BLaER1 treated with 17β-estradiol and CSF1 and Interleukin-3, amounts not matched to agents 10 nM and 100 nM (cell line): ENCODE measurements around the gene FES.
"Not testable (repeated sequence)": the region's sequence is repeated elsewhere in the genome, so short reads cannot be mapped to it uniquely, and the experiment has no call there.

ENCODE experiments used
- H3K27ac ChIP-seq, 11 experiments: shearing (Covaris generic); formaldehyde crosslinking; 2 replicates each; pipeline ENCODE4 v1.8.1; 2022
- H3K27me3 ChIP-seq, 11 experiments: shearing (Covaris generic); formaldehyde crosslinking; 2 replicates each; pipeline ENCODE4 v1.8.1; 2022
- H3K36me3 ChIP-seq, 11 experiments: shearing (Covaris generic); formaldehyde crosslinking; 2 replicates each; pipeline ENCODE4 v1.8.1; 2022
- H3K4me1 ChIP-seq, 10 experiments: shearing (Covaris generic); formaldehyde crosslinking; 2 replicates each; pipeline ENCODE4 v1.8.1; 2022
- H3K4me2 ChIP-seq, 11 experiments: shearing (Covaris generic); formaldehyde crosslinking; 2 replicates each; pipeline ENCODE4 v1.8.1; 2022
- H3K4me3 ChIP-seq, 10 experiments: shearing (Covaris generic); formaldehyde crosslinking; 2 replicates each; pipeline ENCODE4 v1.8.1; 2022
- H3K9ac ChIP-seq, 11 experiments: shearing (Covaris generic); formaldehyde crosslinking; 2 replicates each; pipeline ENCODE4 v1.8.1; 2022
- H3K9me3 ChIP-seq, 11 experiments: shearing (Covaris generic); formaldehyde crosslinking; replicated peaks in 1 of 11; 2 replicates each; pipeline ENCODE4 v1.8.1; 2022
- H4K20me1 ChIP-seq, 11 experiments: shearing (Covaris generic); formaldehyde crosslinking; 2 replicates each; pipeline ENCODE4 v1.8.1; 2022
- Cebpa-rat ChIP-seq, 11 experiments: shearing (Covaris generic); IDR thresholded peaks; 2 replicates each; pipeline ENCODE4 v1.8.1; 2022

Gene FES

DNA sequence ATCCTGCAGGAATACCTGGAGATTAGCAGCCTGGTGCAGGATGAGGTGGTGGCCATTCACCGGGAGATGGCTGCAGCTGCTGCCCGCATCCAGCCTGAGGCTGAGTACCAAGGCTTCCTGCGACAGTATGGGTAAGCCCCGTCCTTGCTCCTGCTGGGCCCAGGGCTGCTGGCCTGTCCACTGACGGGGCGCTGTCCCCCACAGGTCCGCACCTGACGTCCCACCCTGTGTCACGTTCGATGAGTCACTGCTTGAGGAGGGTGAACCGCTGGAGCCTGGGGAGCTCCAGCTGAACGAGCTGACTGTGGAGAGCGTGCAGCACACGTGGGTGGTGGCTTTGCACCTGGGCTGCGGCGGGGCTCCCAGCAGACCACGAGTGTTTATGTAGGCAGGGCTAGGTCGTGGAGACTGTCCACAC lies 5.0 kb downstream of the FES start:
- Histone ChIP-seq H3K9me3 (no peaks in the 10 kb centered on the region), H3K27ac (no peak overlapping the region), H3K9ac (peak overlapping the region in 2 of 11 experiments; percentile 11 to 22; a peak in 1 of 22 replicates), H3K4me1 (peaks cover 20 to 35% (median 28%) of the 10 kb centered on the region in 10 experiments), H4K20me1 (peaks cover 4 to 85% (median 41%) of the 10 kb centered on the region in 11 experiments; a peak in 16 of 22 replicates), H3K36me3 (peaks cover 65 to 81% (median 79%) of the 10 kb centered on the region in 11 experiments), H3K4me2 (no peak overlapping the region), H3K4me3 (no peak overlapping the region), H3K27me3 (no peaks in the 10 kb centered on the region)
- TF ChIP-seq Cebpa-rat (IDR thresholded peaks at IDR 0.05) = no peak

DNA sequence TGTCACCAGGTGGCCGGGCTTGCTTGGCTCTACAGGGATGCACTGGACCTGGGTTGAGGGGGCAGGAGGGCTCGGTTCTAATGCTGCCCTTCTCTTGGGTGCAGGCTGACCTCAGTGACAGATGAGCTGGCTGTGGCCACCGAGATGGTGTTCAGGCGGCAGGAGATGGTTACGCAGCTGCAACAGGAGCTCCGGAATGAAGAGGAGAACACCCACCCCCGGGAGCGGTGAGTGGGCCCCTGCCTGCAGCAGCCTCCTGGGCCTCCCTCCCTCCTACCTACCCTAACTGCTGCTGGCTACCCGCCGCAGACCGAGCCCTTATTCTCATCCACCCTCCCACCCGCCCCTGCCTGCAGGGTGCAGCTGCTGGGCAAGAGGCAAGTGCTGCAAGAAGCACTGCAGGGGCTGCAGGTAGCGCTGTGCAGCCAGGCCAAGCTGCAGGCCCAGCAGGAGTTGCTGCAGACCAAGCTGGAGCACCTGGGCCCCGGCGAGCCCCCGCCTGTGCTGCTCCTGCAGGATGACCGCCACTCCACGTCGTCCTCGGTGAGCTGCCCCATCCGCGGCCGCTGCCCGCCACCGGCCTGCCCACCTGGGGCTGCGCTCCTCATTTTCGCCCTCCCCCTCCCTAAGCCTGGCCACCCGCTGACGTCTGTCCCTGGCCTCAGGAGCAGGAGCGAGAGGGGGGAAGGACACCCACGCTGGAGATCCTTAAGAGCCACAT lies 5.6 kb downstream of the FES start:
- Histone ChIP-seq H3K4me3 (no peak overlapping the region), H3K27ac (no peak overlapping the region), H3K4me2 (no peak overlapping the region), H3K9ac (no peak overlapping the region), H4K20me1 (peaks cover 4 to 89% (median 44%) of the 10 kb centered on the region in 11 experiments; a peak in 16 of 22 replicates), H3K36me3 (peaks cover 70 to 87% (median 85%) of the 10 kb centered on the region in 11 experiments), H3K9me3 (no peaks in the 10 kb centered on the region), H3K27me3 (no peaks in the 10 kb centered on the region), H3K4me1 (peaks cover 17 to 38% (median 24%) of the 10 kb centered on the region in 10 experiments)
- no peak for TF ChIP-seq Cebpa-rat (IDR thresholded peaks at IDR 0.05)

DNA sequence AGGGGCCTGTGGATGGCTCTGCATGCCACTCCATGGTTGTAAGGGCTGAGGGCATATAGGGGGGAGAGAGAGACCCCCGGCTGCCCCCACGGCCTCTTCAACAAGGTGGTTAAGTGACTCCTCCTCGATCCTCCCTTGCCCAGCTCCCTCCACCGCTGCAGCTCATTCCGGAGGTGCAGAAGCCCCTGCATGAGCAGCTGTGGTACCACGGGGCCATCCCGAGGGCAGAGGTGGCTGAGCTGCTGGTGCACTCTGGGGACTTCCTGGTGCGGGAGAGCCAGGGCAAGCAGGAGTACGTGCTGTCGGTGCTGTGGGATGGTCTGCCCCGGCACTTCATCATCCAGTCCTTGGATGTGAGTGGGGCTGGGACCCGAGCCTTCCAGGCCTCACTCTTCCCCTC lies 6.5 kb downstream of the FES start:
- TF ChIP-seq Cebpa-rat (IDR thresholded peaks at IDR 0.05) = no peak
- Histone ChIP-seq H3K27me3 (no peaks in the 10 kb centered on the region), H3K36me3 (peaks cover 80 to 97% (median 94%) of the 10 kb centered on the region in 11 experiments), H3K9ac (0 out of 22 replicates have a peak overlapping the region, but pooled peaks of 1 of the 11 experiments have one; percentile 34), H3K27ac (no peak overlapping the region), H3K4me2 (no peak overlapping the region), H3K4me1 (peaks cover 9 to 42% (median 21%) of the 10 kb centered on the region in 10 experiments), H3K9me3 (no peaks in the 10 kb centered on the region), H4K20me1 (peaks cover 4 to 97% (median 52%) of the 10 kb centered on the region in 11 experiments; a peak in 15 of 22 replicates), H3K4me3 (no peak overlapping the region)

DNA sequence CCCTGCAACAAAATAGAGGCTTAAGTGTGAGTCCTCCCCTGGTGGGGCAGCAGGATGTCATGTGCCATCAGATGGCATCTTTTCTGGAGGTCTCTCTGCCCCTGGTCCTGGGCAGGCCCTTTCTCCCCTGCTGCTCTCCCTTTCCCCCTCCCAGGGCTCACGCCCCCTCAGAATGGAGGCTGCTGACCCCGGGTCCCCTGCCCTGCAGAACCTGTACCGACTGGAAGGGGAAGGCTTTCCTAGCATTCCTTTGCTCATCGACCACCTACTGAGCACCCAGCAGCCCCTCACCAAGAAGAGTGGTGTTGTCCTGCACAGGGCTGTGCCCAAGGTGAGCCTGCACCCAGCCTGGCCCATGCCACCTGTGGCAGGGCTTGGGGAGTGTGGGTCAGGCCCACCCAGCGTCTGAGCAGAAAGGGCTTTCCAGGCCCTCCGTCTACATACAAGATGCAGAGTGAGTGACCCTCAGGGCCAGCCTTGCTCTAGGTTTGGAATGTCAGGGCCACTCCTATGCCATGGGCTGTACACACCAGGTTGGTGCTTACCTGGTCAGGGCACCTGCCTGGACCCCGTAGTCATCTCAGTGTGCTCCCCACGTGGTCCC lies 7.1 kb downstream of the FES start:
- H3K36me3 ChIP-seq = peaks cover 83 to 100% (median 98%) of the 10 kb centered on the region in 11 experiments

DNA sequence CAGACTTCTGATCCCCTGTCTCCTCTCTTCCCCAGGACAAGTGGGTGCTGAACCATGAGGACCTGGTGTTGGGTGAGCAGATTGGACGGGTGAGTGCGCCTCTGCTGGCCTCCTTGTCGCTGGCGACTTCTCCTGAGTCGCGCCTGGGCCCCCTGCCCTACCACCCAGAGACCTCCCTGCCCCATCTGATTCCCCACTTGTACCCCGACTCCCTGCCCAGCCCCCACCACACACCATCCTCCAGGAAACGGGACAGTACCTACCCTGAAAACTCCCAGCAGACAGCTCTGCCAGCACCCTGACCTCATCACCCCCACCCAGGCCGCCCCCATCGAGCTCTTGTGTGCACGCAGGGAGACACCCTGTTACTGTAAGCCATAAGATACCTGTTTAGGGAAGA lies 7.7 kb downstream of the FES start:
- H3K36me3 ChIP-seq = peaks cover 77 to 96% (median 93%) of the 10 kb centered on the region in 11 experiments
- H3K27ac ChIP-seq = no peak overlapping the region
- H3K9ac ChIP-seq = no peak overlapping the region
- TF ChIP-seq Cebpa-rat (IDR thresholded peaks at IDR 0.05) = no peak
- no peak overlapping the region for H3K4me2 ChIP-seq
- no peak overlapping the region for H3K4me3 ChIP-seq
- H3K27me3 ChIP-seq = no peaks in the 10 kb centered on the region
- peaks cover 6 to 45% (median 21%) of the 10 kb centered on the region in 10 experiments for H3K4me1 ChIP-seq
- peaks cover 0 to 92% (median 43%) of the 10 kb centered on the region in 11 experiments; a peak in 15 of 22 replicates for H4K20me1 ChIP-seq
- H3K9me3 ChIP-seq = no peaks in the 10 kb centered on the region

More for the DNA sequence above, 7.1 kb downstream of the FES start:
- TF ChIP-seq Cebpa-rat (IDR thresholded peaks at IDR 0.05) = no peak
- no peak overlapping the region for H3K4me3 ChIP-seq
- H3K4me1 ChIP-seq = peaks cover 4 to 45% (median 20%) of the 10 kb centered on the region in 10 experiments; a peak in 19 of 20 replicates
- H4K20me1 ChIP-seq = peaks cover 2 to 98% (median 48%) of the 10 kb centered on the region in 11 experiments; a peak in 15 of 22 replicates
- H3K27me3 ChIP-seq = no peaks in the 10 kb centered on the region
- no peak overlapping the region for H3K27ac ChIP-seq
- no peaks in the 10 kb centered on the region for H3K9me3 ChIP-seq
- 0 out of 22 replicates have a peak overlapping the region, but pooled peaks of 1 of the 11 experiments have one; percentile 19 for H3K9ac ChIP-seq
- H3K4me2 ChIP-seq = no peak overlapping the region

DNA sequence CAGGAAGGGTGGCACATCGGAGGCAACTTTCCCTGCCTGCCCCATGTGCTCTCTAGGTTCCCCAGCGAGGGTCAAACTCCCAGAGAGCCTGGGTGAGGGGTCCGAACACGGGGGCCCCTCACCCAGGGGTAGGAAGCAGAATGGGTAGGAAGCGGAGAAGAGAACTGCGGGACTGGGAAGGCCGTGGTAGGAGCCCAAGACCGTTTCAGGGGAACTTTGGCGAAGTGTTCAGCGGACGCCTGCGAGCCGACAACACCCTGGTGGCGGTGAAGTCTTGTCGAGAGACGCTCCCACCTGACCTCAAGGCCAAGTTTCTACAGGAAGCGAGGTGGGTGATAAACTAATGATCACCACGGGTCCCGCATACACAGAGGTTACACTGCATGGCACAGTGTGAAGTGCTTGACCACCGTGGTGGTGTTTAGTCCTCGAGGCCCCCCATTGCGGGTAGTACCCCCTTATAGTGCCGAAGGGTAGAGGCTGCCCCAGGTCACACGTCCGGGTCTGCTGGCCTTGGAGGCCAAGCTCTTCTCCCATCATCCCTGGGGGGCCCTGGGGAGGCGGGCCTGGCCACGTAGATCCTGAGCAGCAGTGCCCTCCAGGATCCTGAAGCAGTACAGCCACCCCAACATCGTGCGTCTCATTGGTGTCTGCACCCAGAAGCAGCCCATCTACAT lies 8.3 kb downstream of the FES start:
- no peaks in the 10 kb centered on the region for H3K27me3 ChIP-seq
- no peak overlapping the region for H3K9ac ChIP-seq
- H3K4me3 ChIP-seq = no peak overlapping the region
- H3K9me3 ChIP-seq = no peaks in the 10 kb centered on the region
- peaks cover 72 to 89% (median 87%) of the 10 kb centered on the region in 11 experiments for H3K36me3 ChIP-seq
- H3K4me1 ChIP-seq = peaks cover 12 to 45% (median 24%) of the 10 kb centered on the region in 10 experiments
- TF ChIP-seq Cebpa-rat (IDR thresholded peaks at IDR 0.05) = no peak
- H3K4me2 ChIP-seq = no peak overlapping the region
- no peak overlapping the region for H3K27ac ChIP-seq
- peaks cover 0 to 86% (median 36%) of the 10 kb centered on the region in 11 experiments; a peak in 14 of 22 replicates for H4K20me1 ChIP-seq

DNA sequence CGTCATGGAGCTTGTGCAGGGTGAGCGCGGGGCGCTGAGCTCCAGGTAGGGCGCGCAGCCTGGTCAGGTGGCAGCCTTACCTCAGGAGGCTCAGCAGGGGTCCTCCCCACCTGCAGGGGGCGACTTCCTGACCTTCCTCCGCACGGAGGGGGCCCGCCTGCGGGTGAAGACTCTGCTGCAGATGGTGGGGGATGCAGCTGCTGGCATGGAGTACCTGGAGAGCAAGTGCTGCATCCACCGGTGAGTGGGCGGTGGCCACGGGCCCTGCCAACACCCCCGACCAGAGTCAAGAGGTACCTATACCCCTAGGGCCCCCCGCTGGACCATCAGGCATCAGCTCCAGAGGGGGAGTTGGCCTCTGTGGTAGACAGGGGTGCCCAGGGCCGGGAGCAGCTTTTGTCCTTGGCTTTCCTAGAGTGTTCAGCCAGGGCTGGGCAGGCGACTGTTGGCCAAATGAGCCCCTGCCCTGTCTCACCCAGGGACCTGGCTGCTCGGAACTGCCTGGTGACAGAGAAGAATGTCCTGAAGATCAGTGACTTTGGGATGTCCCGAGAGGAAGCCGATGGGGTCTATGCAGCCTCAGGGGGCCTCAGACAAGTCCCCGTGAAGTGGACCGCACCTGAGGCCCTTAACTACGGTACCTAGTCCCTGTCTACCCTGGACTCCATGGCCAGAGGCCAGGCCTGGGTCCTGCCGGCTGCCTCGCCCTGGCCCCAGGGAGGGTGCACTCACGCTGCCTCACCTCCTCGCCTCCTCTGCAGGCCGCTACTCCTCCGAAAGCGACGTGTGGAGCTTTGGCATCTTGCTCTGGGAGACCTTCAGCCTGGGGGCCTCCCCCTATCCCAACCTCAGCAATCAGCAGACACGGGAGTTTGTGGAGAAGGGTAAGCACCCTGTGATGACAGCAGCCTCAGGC lies 9.1 kb downstream of the FES start:
- Histone ChIP-seq H3K4me1 (peaks cover 18 to 37% (median 26%) of the 10 kb centered on the region in 10 experiments), H3K27me3 (no peaks in the 10 kb centered on the region), H3K4me2 (no peak overlapping the region), H3K4me3 (no peak overlapping the region), H3K36me3 (peaks cover 69 to 84% (median 79%) of the 10 kb centered on the region in 11 experiments), H4K20me1 (peaks cover 0 to 78% (median 34%) of the 10 kb centered on the region in 11 experiments; a peak in 14 of 22 replicates), H3K9ac (peak overlapping the region in 1 of 11 experiments; percentile 42; a peak in 1 of 22 replicates), H3K27ac (no peak overlapping the region), H3K9me3 (no peaks in the 10 kb centered on the region)
- TF ChIP-seq Cebpa-rat (IDR thresholded peaks at IDR 0.05) = no peak

DNA sequence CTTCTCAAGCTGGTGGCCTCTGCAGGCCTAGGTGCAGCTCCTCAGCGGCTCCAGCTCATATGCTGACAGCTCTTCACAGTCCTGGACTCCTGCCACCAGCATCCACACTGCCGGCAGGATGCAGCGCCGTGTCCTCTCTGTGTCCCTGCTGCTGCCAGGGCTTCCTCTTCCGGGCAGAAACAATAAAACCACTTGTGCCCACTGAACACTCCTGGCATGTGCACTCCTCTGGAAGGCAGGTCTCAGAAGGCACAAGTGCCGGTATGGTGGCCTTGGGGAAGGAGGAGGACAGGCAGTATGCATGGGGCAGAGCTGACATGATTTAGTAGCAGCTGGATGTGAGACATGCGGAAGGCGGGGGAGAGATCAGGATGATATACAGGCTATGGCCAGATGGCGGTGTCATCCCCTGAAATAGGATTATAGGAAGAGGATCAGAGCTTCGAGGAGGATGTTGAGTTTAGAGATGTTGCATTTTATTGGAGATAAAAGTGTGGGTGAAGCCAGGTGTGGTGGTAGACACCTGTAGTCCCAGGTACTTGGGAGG lies 11.3 kb downstream of the FES start:
- Histone ChIP-seq H3K4me3 (no peak overlapping the region), H3K4me2 (peak overlapping the region in 5 of 11 experiments; percentile 2 to 77 (median 61); a peak in 5 of 22 replicates), H3K4me1 (peaks cover 18 to 37% (median 26%) of the 10 kb centered on the region in 10 experiments), H3K9ac (peak overlapping the region in 3 of 11 experiments; percentile 5 to 50 (median 37); a peak in 3 of 22 replicates), H3K27ac (no peak overlapping the region), H3K36me3 (peaks cover 52 to 64% (median 58%) of the 10 kb centered on the region in 11 experiments), H3K27me3 (no peaks in the 10 kb centered on the region), H3K9me3 (no peaks in the 10 kb centered on the region), H4K20me1 (peaks cover 0 to 57% (median 18%) of the 10 kb centered on the region in 11 experiments; a peak in 13 of 22 replicates)
- no peak for TF ChIP-seq Cebpa-rat (IDR thresholded peaks at IDR 0.05)

DNA sequence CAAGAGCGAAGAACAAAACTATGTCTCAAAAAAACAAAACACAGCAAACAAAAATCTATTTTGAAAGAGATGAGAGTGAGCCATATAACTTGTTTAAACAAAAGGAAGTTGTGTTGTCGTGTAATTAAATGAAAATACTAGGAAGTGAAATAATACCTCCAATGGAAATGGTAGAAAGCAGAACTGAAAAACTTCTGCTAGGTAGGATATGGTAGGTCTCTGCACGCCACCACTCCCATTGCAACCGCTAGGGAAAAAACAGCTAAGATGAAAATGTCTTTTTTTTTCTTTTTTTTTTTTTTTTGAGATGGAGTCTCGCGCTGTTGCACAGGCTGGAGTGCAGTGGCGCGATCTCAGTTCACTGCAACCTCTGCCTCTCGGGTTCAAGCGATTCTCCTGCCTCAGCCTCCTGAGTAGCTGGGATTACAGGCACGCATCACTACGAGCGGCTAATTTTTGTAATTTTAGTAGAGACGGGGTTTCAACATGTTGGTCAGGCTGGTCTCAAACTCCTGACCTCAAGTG lies 12.9 kb downstream of the FES start:
- peaks cover 28 to 49% (median 35%) of the 10 kb centered on the region in 10 experiments for H3K4me1 ChIP-seq
- peaks cover 36 to 48% (median 43%) of the 10 kb centered on the region in 11 experiments for H3K36me3 ChIP-seq
- peak overlapping the region in 7 of 11 experiments; percentile 4 to 59 (median 35); a peak in 7 of 22 replicates for H3K27ac ChIP-seq
- H3K4me3 ChIP-seq, H3K9me3 ChIP-seq, H3K27me3 ChIP-seq, H3K9ac ChIP-seq: not testable (repeated sequence)
- peaks cover 0 to 41% (median 11%) of the 10 kb centered on the region in 11 experiments; a peak in 10 of 22 replicates for H4K20me1 ChIP-seq
- peak overlapping the region; percentile 42 to 77 (median 63) for H3K4me2 ChIP-seq
